Right ventricle myocardium superior (tissue), 1 donor: ENCODE results near the gene CTU1. TPM values are rescaled to one million over a fixed set of nuclear protein-coding genes. Genes with fewer than 3 reads are reported as not detected.

Source experiments
- ATAC-seq: fragments of 200-7000 bp; cut with Tn5 transposase; one replicate; pipeline ENCODE4 v1.9.1; 2020; ENCODE audit warnings: mild to moderate bottlenecking; ENCODE audit not compliant: poor library complexity
- DNase-seq: peaks from one replicate; pipeline ENCODE4 v3.0.0-alpha.2; 2020
- intact Hi-C: fragments of 100-400 bp; cut with DNase I; formaldehyde crosslinking; loops from one replicate; pipeline ENCODE4 v1.11.2; 2022
- total RNA-seq: library from RNA; stranded (reverse); fragmentation: NEBNext Ultra II Directional; extraction: Animal tissue kit (Norgen Biotek cat#: 25700); gene quantifications from one replicate; pipeline ENCODE4 v1.2.1, GENCODE V29; 2021
- donor health status: DM: no; HTN: yes; CAD: no; lungs with severe emphysema.

Gene CTU1
- total RNA-seq, 1 donor from 2014 or later = 4.9 TPM

GRCh38 chr19:51091895-51092873 lies 16.0 kb downstream of the CTU1 start:
- ATAC-seq (no peak), DNase-seq (no peak)
- intact Hi-C loops = loop anchor here (10.0 kb wide), 1 partner anchor 167 kb away; no protein-coding TSS in a partner anchor

- ATAC-seq = no peak
- intact Hi-C loops = loop anchor here (10.0 kb wide), 1 partner anchor 166 kb away; no protein-coding TSS in a partner anchor
- no peak for DNase-seq
Observed at GRCh38 chr19:51091126-51091525, 17.1 kb downstream of the CTU1 start.

DNA sequence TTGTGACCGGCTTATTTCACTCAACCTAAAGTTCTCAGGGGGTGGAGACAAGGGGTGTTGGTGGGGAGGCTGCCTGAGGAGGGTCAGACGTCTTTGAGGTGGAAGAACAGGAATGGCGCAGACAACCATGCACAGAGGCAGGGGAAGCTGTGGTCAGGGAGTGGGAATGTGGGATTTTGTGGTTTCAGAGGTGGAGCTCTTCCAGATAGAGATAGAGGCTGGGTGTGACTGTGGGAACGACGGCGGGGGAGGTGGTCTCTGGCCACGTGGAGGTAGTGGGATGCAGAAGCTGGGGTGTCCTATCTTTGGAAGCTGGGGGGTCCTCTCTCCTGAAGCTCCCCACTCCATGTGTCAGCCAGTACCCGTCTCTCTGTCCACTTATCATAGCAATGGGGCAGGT lies 17.7 kb downstream of the CTU1 start:
- intact Hi-C loops = loop anchor here (10.0 kb wide), 1 partner anchor 166 kb away; no protein-coding TSS in a partner anchor
- ATAC-seq = no peak
- no peak for DNase-seq

DNA sequence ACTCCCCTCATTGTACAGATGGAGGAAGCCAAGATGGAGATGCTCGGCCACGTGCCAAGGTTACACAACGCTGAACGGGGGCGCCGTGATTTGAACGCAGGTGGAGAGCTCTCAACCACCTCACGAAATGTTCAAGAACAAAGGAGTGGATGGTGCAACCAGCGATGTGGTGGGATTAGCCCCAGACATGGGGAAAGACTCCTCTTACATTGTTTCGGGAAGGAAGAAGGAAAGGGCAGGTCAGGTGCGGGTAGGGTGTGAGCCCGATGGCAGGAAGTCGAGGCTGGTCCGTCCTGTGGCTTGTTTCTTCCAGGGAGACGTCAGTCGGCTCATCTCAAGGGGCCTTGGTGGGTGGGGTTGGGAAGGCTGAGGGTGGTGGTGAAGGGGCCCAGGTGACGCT lies 18.4 kb downstream of the CTU1 start:
- DNase-seq (no peak), ATAC-seq (no peak)
- intact Hi-C loops = loop anchor here (10.0 kb wide), 1 partner anchor 165 kb away; no protein-coding TSS in a partner anchor

GRCh38 chr19:51086153-51086850 lies 21.9 kb downstream of the CTU1 start:
- ATAC-seq = no peak
- no peak for DNase-seq
- intact Hi-C loops = no loop called here

GRCh38 chr19:51084505-51084904 lies 23.7 kb downstream of the CTU1 start:
- ATAC-seq (no peak), DNase-seq (no peak)
- intact Hi-C loops = no loop called here

DNA sequence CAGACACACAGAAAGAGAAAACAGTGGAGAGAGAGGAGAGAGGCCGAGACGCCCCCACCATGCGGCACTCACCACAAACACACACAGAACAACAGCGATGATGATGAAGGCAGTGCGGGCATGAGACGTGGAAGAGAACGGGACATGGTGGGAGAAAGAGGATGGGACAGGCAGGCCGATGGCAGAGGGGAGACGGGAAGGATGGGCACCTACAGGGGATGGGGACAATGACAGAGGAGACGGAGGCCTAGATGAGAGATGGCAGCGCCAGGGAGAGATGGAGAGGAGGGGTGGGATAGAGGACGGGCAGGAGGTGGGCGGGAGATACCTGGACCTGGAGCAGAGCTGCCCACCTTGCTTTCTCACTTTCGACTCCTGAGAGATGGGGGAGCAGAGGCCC lies 24.4 kb downstream of the CTU1 start:
- DNase-seq (no peak), ATAC-seq (no peak)
- intact Hi-C loops = no loop called here

GRCh38 chr19:51083181-51083580 lies 25.0 kb downstream of the CTU1 start:
- intact Hi-C loops = no loop called here
- ATAC-seq (no peak), DNase-seq (no peak)

GRCh38 chr19:51082611-51083010 lies 25.6 kb downstream of the CTU1 start, which contains the start of gene KLK14:
Gene KLK14 (minus strand): TSS chr19:51082887. CDS start chr19:51082614, 273 bp downstream.
- no peak for DNase-seq
- no peak for ATAC-seq
- intact Hi-C loops = no loop called here

DNA sequence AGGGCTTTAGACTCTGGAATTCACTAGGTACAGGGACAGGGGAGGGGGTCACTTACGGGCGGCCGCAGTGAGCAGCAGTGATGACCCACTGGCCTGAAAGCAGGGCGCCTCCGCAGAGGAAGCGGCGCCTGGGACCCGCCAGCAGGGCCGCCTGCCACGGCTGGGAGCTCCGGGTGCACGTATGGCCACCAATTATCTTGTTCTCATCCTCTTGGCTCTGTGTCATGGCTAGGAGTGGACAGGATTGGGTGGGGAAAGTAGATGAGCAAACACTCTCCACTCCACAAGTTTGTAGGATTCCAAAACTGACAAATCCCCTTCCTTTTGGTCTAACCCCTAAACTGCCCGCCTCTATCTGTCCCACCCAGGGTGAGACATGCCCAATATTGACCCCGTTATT lies 26.7 kb downstream of the CTU1 start:
- intact Hi-C loops = no loop called here
- no peak for DNase-seq
- no peak for ATAC-seq

DNA sequence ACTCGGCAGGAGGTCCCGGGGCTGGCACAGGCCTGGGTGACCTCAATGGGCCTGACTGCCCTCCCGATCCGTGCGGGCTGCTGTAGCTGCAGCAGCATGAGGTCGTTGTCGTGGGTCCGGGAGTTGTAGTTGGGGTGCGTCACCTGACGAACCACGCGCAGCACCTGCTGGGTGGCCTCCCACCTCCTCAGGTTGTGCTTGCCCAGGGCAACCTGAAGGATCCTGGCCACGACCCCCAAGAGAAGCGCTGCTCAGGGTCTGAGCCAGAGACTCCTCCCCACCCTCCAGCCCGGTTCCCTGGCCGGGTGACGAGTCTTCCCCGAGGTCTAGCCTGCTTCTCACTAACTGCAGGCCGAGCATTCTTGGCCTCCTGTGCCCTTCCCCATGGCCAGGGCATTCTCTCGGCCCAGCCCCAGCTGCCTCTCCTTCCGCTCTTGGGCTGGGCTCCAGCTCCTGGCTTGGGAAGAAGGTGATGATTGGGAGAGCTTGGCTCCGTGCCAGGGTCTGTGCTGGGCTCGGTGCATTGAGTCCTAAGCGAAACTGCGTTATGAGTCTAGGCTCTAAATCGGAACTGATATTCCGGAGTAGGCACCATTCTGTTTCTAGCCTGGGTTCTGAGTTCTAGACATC lies 28.6 kb downstream of the CTU1 start:
- ATAC-seq = peak; percentile 93
- intact Hi-C loops = no loop called here
- DNase-seq = peak; percentile 82

GRCh38 chr19:51078731-51079130 lies 29.5 kb downstream of the CTU1 start:
- intact Hi-C loops = no loop called here
- DNase-seq (no peak), ATAC-seq (no peak)

- DNase-seq (no peak), ATAC-seq (no peak)
- intact Hi-C loops = no loop called here
Observed at GRCh38 chr19:51078104-51078503, 30.1 kb downstream of the CTU1 start.

- intact Hi-C loops = no loop called here
- ATAC-seq = no peak
- no peak for DNase-seq
Observed at GRCh38 chr19:51076631-51077213, 31.5 kb downstream of the CTU1 start.

GRCh38 chr19:51075998-51076397 lies 32.2 kb downstream of the CTU1 start:
- no peak for DNase-seq

DNA sequence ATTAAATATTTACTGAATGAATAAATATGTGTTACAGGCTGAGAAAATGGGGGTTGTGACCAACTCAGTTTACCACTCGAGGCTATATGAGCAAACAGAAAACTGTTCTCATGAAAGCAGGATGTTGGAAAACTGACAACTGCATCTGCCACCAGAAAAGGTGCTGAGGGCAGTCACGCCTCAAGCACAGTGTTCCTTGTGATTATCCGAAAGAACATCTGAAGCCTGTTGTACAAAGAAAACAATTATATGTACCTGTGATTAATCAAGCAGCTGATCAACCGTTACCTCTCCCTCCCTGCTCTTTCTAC lies 37.2 kb downstream of the CTU1 start:
- intact Hi-C loops = no loop called here
- ATAC-seq = no peak
- no peak for DNase-seq

More at GRCh38 chr19:51075998-51076397, 32.2 kb downstream of the CTU1 start:
- no peak for ATAC-seq
- intact Hi-C loops = no loop called here

GRCh38 chr19:51070334-51071094 lies 37.7 kb downstream of the CTU1 start:
- DNase-seq (no peak), ATAC-seq (no peak)
- intact Hi-C loops = no loop called here
